HepG2 (cell line): ENCODE results near the gene FITM1. TPM values are rescaled to one million over a fixed set of nuclear protein-coding genes. Genes with fewer than 3 reads are reported as not detected.

Source experiments
- CCAR2 ChIP-seq: fragments of 200-400 bp; formaldehyde crosslinking; optimal IDR thresholded peaks from 2 replicates; pipeline ENCODE3; 2018; ENCODE audit warnings: low read depth, mild to moderate bottlenecking, low read length, moderate library complexity
- KAT8 ChIP-seq: IDR thresholded peaks from 2 replicates; pipeline ENCODE4 v1.6.1; 2016; ENCODE audit warnings: missing genetic modification reagents, missing compliant biosample characterization
- MED1 ChIP-seq: sonication (generic); formaldehyde crosslinking; IDR thresholded peaks from 2 replicates; pipeline ENCODE4 v1.4.0; 2020; ENCODE audit warnings: missing genetic modification reagents
- RNF219 ChIP-seq: sonication (generic); formaldehyde crosslinking; IDR thresholded peaks from 2 replicates; pipeline ENCODE4 v1.5.0; 2020; ENCODE audit warnings: mild to moderate bottlenecking, missing genetic modification reagents
- SP4 ChIP-seq: sonication (generic); formaldehyde crosslinking; IDR thresholded peaks from 2 replicates; pipeline ENCODE4 v1.8.1; 2023; ENCODE audit warnings: mild to moderate bottlenecking, missing genetic modification reagents
- TARDBP ChIP-seq: sonication (generic); formaldehyde crosslinking; IDR thresholded peaks from 2 replicates; pipeline ENCODE4 v1.8.0; 2022; ENCODE audit warnings: mild to moderate bottlenecking, missing genetic modification reagents
- ZNF367 ChIP-seq: sonication (generic); formaldehyde crosslinking; IDR thresholded peaks from 2 replicates; pipeline ENCODE4 v1.4.0; 2020; ENCODE audit warnings: missing genetic modification reagents, borderline replicate concordance
- ZNF547 ChIP-seq: sonication (generic); formaldehyde crosslinking; IDR thresholded peaks from 2 replicates; pipeline ENCODE4 v1.5.1; 2020; ENCODE audit warnings: mild to moderate bottlenecking, missing genetic modification reagents
- ZNF567 ChIP-seq: sonication (generic); formaldehyde crosslinking; IDR thresholded peaks from 2 replicates; pipeline ENCODE4 v1.8.1; 2023; ENCODE audit warnings: mild to moderate bottlenecking, missing genetic modification reagents, borderline replicate concordance
- ZNF766 ChIP-seq: sonication (generic); formaldehyde crosslinking; IDR thresholded peaks from 2 replicates; pipeline ENCODE4 v1.5.0; 2020; ENCODE audit warnings: missing genetic modification reagents, borderline replicate concordance
- ZNF776 ChIP-seq: sonication (generic); formaldehyde crosslinking; IDR thresholded peaks from 2 replicates; pipeline ENCODE4 v1.4.0; 2020; ENCODE audit warnings: mild to moderate bottlenecking, missing genetic modification reagents
- ZNF816 ChIP-seq: sonication (generic); formaldehyde crosslinking; IDR thresholded peaks from 2 replicates; pipeline ENCODE4 v1.8.0; 2022; ENCODE audit warnings: missing genetic modification reagents, mild to moderate bottlenecking, borderline replicate concordance
- polyA plus RNA-seq, 8 experiments: library from polyadenylated mRNA; depleted of rRNA in 3 of 8; stranded (reverse) in 7 of 8; unstranded in 1 of 8; fragments of >200 nt; fragmentation: Illumina TruSeq in 4 of 8; extraction: Trizol in 4 of 8; gene quantifications; 2 replicates each; pipeline versions ENCODE4 v1.2.1 to v1.2.3, GENCODE V29; 2011 to 2016; ENCODE audit warnings: low read depth in 4 of 8, missing spikeins in 1 of 8, mixed read lengths in 1 of 8; ENCODE audit not compliant: insufficient read depth in 1 of 8
- total RNA-seq, 5 experiments: library from RNA; depleted of rRNA; stranded (reverse); fragments of >200 nt; fragmentation: Illumina TruSeq; extraction: Trizol; gene quantifications; 2 replicates each; pipeline ENCODE4 v1.2.3, GENCODE V29; 2016; ENCODE audit warnings: low read depth in 1 of 5
- TF ChIP-seq, protein P1 (sequence below): sonication (generic); formaldehyde crosslinking; IDR thresholded peaks from 2 replicates; pipeline ENCODE4 v1.5.0; 2020; ENCODE audit warnings: mild to moderate bottlenecking, missing genetic modification reagents
- TF ChIP-seq, protein P2 (sequence below): sonication (generic); formaldehyde crosslinking; IDR thresholded peaks from 2 replicates; pipeline ENCODE4 v1.8.0; 2022; ENCODE audit warnings: missing genetic modification reagents, mild to moderate bottlenecking, borderline replicate concordance
- TF ChIP-seq, protein P3 (sequence below): sonication (generic); formaldehyde crosslinking; IDR thresholded peaks from 2 replicates; pipeline ENCODE4 v1.4.0; 2020; ENCODE audit warnings: missing genetic modification reagents, low read depth, mild to moderate bottlenecking, borderline replicate concordance
- TF ChIP-seq, protein P4 (sequence below): sonication (generic); formaldehyde crosslinking; IDR thresholded peaks from 2 replicates; pipeline ENCODE4 v1.4.0; 2020; ENCODE audit warnings: missing genetic modification reagents

FITM1 gene
- total and polyA plus RNA-seq, 2 of the 13 experiments (the other 11 are each of a cell fraction or from before 2014, with no cell fraction given), result 2.7 to 5.8 TPM

DNA sequence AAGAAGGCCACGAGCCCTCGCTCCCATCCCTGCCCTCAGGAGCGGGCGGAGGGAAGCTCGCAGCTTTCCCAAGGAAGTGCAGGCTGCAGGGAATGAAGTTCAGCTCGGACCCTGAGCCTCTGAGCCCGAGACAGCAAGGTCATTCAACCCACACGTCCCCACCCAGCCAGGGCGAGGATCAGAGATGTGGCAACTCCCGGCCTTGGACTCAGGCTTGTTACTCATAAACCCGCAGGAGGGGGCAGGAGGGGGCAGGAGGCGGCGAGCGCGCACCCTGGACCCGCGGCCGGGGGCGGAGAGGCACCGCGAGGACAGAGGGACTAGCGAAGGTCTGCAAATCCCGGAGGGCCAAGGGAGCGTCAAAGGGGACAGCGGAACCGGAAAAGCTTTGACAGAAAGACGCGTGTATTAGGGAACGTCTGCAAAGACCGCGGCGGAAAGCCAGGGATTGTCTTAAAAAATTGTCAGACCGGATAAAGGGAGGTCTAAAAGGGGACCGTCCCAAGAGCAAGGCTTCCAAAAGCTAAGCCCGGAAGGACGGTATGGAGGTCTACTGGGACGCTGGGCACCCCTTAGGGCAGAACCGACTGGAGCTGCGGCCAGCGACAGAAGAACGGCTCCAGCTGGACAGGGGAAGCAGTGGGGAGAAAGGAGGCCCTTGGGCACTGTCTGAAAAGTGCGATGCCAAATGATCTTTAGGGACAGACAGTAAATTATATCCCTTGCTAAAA is 16.5 kb upstream of the FITM1 start (continued):
- TF ChIP-seq ZNF766 (CRISPR knock-in tag) (peak; percentile 85; the same call in 1 of the 2 replicates), ZNF567 (CRISPR knock-in tag) (peak; percentile 88; the same call in 1 of the 2 replicates), MED1 (peak; percentile 99), ZNF816 (no peak), ZNF367 (CRISPR knock-in tag) (0 out of 2 replicates have a peak, but pooled peaks have one; percentile 81), SP4 (CRISPR knock-in tag) (no peak), RNF219 (CRISPR knock-in tag) (no peak; the same call in 1 of the 2 replicates), TARDBP (CRISPR knock-in tag) (peak; percentile 100), CCAR2 (no peak), ZNF547 (peak; percentile 86), KAT8 (CRISPR knock-in tag) (peak; percentile 93), ZNF776 (CRISPR knock-in tag) (peak; percentile 89; the same call in 1 of the 2 replicates)
- TF ChIP-seq, protein P1, sequence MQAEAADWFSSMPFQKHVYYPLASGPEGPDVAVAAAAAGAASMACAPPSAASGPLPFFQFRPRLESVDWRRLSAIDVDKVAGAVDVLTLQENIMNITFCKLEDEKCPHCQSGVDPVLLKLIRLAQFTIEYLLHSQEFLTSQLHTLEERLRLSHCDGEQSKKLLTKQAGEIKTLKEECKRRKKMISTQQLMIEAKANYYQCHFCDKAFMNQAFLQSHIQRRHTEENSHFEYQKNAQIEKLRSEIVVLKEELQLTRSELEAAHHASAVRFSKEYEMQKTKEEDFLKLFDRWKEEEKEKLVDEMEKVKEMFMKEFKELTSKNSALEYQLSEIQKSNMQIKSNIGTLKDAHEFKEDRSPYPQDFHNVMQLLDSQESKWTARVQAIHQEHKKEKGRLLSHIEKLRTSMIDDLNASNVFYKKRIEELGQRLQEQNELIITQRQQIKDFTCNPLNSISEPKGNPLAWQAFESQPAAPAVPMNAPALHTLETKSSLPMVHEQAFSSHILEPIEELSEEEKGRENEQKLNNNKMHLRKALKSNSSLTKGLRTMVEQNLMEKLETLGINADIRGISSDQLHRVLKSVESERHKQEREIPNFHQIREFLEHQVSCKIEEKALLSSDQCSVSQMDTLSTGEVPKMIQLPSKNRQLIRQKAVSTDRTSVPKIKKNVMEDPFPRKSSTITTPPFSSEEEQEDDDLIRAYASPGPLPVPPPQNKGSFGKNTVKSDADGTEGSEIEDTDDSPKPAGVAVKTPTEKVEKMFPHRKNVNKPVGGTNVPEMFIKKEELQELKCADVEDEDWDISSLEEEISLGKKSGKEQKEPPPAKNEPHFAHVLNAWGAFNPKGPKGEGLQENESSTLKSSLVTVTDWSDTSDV (CRISPR knock-in tag), result peak; percentile 82; the same call in 1 of the 2 replicates
- TF ChIP-seq, protein P2, sequence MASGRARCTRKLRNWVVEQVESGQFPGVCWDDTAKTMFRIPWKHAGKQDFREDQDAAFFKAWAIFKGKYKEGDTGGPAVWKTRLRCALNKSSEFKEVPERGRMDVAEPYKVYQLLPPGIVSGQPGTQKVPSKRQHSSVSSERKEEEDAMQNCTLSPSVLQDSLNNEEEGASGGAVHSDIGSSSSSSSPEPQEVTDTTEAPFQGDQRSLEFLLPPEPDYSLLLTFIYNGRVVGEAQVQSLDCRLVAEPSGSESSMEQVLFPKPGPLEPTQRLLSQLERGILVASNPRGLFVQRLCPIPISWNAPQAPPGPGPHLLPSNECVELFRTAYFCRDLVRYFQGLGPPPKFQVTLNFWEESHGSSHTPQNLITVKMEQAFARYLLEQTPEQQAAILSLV (CRISPR knock-in tag), result peak; percentile 99
- TF ChIP-seq, protein P3, sequence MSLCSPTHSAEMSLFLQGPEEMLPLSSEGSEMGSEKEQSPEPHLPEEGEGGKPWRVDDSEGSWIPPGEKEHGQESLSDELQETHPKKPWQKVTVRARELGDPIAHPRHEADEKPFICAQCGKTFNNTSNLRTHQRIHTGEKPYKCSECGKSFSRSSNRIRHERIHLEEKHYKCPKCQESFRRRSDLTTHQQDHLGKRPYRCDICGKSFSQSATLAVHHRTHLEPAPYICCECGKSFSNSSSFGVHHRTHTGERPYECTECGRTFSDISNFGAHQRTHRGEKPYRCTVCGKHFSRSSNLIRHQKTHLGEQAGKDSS (CRISPR knock-in tag), result peak; percentile 93
- TF ChIP-seq, protein P4, sequence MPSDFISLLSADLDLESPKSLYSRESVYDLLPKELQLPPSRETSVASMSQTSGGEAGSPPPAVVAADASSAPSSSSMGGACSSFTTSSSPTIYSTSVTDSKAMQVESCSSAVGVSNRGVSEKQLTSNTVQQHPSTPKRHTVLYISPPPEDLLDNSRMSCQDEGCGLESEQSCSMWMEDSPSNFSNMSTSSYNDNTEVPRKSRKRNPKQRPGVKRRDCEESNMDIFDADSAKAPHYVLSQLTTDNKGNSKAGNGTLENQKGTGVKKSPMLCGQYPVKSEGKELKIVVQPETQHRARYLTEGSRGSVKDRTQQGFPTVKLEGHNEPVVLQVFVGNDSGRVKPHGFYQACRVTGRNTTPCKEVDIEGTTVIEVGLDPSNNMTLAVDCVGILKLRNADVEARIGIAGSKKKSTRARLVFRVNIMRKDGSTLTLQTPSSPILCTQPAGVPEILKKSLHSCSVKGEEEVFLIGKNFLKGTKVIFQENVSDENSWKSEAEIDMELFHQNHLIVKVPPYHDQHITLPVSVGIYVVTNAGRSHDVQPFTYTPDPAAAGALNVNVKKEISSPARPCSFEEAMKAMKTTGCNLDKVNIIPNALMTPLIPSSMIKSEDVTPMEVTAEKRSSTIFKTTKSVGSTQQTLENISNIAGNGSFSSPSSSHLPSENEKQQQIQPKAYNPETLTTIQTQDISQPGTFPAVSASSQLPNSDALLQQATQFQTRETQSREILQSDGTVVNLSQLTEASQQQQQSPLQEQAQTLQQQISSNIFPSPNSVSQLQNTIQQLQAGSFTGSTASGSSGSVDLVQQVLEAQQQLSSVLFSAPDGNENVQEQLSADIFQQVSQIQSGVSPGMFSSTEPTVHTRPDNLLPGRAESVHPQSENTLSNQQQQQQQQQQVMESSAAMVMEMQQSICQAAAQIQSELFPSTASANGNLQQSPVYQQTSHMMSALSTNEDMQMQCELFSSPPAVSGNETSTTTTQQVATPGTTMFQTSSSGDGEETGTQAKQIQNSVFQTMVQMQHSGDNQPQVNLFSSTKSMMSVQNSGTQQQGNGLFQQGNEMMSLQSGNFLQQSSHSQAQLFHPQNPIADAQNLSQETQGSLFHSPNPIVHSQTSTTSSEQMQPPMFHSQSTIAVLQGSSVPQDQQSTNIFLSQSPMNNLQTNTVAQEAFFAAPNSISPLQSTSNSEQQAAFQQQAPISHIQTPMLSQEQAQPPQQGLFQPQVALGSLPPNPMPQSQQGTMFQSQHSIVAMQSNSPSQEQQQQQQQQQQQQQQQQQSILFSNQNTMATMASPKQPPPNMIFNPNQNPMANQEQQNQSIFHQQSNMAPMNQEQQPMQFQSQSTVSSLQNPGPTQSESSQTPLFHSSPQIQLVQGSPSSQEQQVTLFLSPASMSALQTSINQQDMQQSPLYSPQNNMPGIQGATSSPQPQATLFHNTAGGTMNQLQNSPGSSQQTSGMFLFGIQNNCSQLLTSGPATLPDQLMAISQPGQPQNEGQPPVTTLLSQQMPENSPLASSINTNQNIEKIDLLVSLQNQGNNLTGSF (CRISPR knock-in tag), result no peak
